ENCODE results near the gene CDK14. TPM values are rescaled to one million over a fixed set of nuclear protein-coding genes. Genes with fewer than 3 reads are reported as not detected.

CDK14 gene
- total RNA-seq, 2 donors from 2014 or later: 1.9 to 4.9 TPM

- TF ChIP-seq, protein P1, sequence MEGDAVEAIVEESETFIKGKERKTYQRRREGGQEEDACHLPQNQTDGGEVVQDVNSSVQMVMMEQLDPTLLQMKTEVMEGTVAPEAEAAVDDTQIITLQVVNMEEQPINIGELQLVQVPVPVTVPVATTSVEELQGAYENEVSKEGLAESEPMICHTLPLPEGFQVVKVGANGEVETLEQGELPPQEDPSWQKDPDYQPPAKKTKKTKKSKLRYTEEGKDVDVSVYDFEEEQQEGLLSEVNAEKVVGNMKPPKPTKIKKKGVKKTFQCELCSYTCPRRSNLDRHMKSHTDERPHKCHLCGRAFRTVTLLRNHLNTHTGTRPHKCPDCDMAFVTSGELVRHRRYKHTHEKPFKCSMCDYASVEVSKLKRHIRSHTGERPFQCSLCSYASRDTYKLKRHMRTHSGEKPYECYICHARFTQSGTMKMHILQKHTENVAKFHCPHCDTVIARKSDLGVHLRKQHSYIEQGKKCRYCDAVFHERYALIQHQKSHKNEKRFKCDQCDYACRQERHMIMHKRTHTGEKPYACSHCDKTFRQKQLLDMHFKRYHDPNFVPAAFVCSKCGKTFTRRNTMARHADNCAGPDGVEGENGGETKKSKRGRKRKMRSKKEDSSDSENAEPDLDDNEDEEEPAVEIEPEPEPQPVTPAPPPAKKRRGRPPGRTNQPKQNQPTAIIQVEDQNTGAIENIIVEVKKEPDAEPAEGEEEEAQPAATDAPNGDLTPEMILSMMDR (IDR thresholded peaks at IDR 0.05): no peak
- Histone ChIP-seq H3K4me1 (no peaks in the 10 kb centered on the region), H3K36me3 (no peaks in the 10 kb centered on the region), H3K27ac (no peak overlapping the region), H3K4me3 (no peak overlapping the region), H3K9ac (ENCODE audit: low read depth in 2 of 2, low read length in 2 of 2) (no peak overlapping the region), H3K9me3 (no peaks in the 10 kb centered on the region), H3K27me3 (no peaks in the 10 kb centered on the region)
- no peak for DNase-seq
- intact Hi-C loops (cut with DNase I): no loop called here
Observed at GRCh38 chr7:91093181-91093580, 497.1 kb downstream of the CDK14 start.

DNA sequence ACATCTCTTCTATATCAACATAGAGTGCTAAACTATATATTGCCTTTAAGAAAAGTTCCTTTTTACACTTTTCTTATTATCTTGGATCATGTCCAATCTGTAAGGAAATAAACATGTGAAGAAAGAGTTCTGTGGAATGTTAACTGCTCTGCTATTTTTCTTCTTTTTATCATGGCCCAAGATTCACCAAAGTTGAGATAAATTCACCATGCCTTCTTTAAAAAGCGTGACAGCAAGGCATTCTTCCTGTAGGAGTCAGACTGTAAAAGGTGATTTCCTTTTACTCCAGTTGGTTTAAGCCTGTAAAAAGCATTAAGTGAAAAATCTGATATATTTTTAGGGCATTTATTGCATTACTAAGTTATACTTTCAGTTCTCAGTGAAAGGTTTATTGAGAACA lies 502.4 kb downstream of the CDK14 start:
- Histone ChIP-seq H3K9ac (ENCODE audit: low read depth in 2 of 2, low read length in 2 of 2) (no peak overlapping the region), H3K27ac (no peak overlapping the region), H3K36me3 (no peaks in the 10 kb centered on the region), H3K27me3 (no peaks in the 10 kb centered on the region), H3K9me3 (no peaks in the 10 kb centered on the region), H3K4me1 (no peaks in the 10 kb centered on the region), H3K4me3 (no peak overlapping the region)
- DNase-seq: no peak
- intact Hi-C loops (cut with DNase I): no loop called here
- TF ChIP-seq, protein P1 (IDR thresholded peaks at IDR 0.05): no peak

GRCh38 chr7:91103363-91103762 lies 507.2 kb downstream of the CDK14 start:
- intact Hi-C loops (cut with DNase I): no loop called here
- no peak overlapping the region for H3K27ac ChIP-seq
- no peaks in the 10 kb centered on the region for H3K27me3 ChIP-seq
- H3K9ac ChIP-seq (ENCODE audit: low read depth in 2 of 2, low read length in 2 of 2): no peak overlapping the region
- no peaks in the 10 kb centered on the region for H3K9me3 ChIP-seq
- H3K4me1 ChIP-seq: no peaks in the 10 kb centered on the region
- DNase-seq: no peak
- TF ChIP-seq, protein P1 (IDR thresholded peaks at IDR 0.05): no peak
- no peaks in the 10 kb centered on the region for H3K36me3 ChIP-seq
- no peak overlapping the region for H3K4me3 ChIP-seq

DNA sequence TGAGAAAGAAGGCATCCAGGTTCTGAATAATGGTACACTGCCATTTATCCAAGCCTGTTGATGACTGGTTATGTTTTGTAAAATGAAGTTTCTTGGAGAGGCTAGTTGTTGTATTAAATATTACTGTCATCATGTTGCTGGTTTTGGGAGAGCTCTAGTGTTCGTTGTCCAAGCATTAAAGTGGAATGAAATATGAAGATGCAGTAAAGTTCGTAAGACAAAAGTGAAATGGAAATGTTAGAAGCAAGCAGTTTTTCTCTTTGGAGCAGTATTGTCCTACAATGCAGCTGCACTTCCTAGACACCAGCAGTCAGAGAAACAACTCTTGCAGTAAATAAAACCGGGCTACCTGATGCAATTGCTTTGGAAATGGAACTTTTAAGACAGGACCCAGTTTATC lies 511.3 kb downstream of the CDK14 start:
- no peak for DNase-seq

GRCh38 chr7:91109200-91109599 lies 513.1 kb downstream of the CDK14 start:
- H3K27ac ChIP-seq: no peak overlapping the region
- intact Hi-C loops (cut with DNase I): no loop called here
- H3K4me1 ChIP-seq: no peaks in the 10 kb centered on the region
- H3K36me3 ChIP-seq: no peaks in the 10 kb centered on the region
- H3K9me3 ChIP-seq: no peaks in the 10 kb centered on the region
- H3K4me3 ChIP-seq: no peak overlapping the region
- no peak for DNase-seq
- TF ChIP-seq, protein P1 (IDR thresholded peaks at IDR 0.05): no peak
- no peaks in the 10 kb centered on the region for H3K27me3 ChIP-seq
- H3K9ac ChIP-seq (ENCODE audit: low read depth in 2 of 2, low read length in 2 of 2): no peak overlapping the region

More for the DNA sequence above, 511.3 kb downstream of the CDK14 start:
- intact Hi-C loops (cut with DNase I): no loop called here
- Histone ChIP-seq H3K27ac (no peak overlapping the region), H3K4me1 (no peaks in the 10 kb centered on the region), H3K4me3 (no peak overlapping the region), H3K9me3 (no peaks in the 10 kb centered on the region), H3K9ac (ENCODE audit: low read depth in 2 of 2, low read length in 2 of 2) (no peak overlapping the region), H3K36me3 (no peaks in the 10 kb centered on the region), H3K27me3 (no peaks in the 10 kb centered on the region)
- TF ChIP-seq, protein P1 (IDR thresholded peaks at IDR 0.05): no peak

All from colonic mucosa (tissue), 4 donors.